Mesodermal cell (in vitro differentiated cells): ENCODE measurements around the gene LILRB4.
"Not testable (repeated sequence)": the region's sequence is repeated elsewhere in the genome, so short reads cannot be mapped to it uniquely, and the experiment has no call there.

Experiments used
- H3K27ac ChIP-seq: 2 replicates; pipeline ENCODE4 v1.7.0; 2013; ENCODE audit warnings: mild to moderate bottlenecking, low read depth, low read length, moderate library complexity; ENCODE audit not compliant: severe bottlenecking
- H3K36me3 ChIP-seq: 2 replicates; pipeline ENCODE4 v1.7.1; 2013; ENCODE audit warnings: mild to moderate bottlenecking, low read length, moderate library complexity; ENCODE audit not compliant: control insufficient read depth, insufficient read depth
- H3K4me1 ChIP-seq: one replicate; pipeline ENCODE4 v1.7.1; 2013; ENCODE audit warnings: mild to moderate bottlenecking, low read length; ENCODE audit not compliant: insufficient read depth, control insufficient read depth, poor library complexity, severe bottlenecking
- H3K4me3 ChIP-seq: 2 replicates; pipeline ENCODE4 v1.7.0; 2013; ENCODE audit warnings: low read length, control low read depth, mild to moderate bottlenecking; ENCODE audit not compliant: insufficient read depth, poor library complexity, severe bottlenecking; ENCODE audit errors: extremely low read depth
- H3K9me3 ChIP-seq: 2 replicates; pipeline ENCODE4 v1.7.1; 2013; ENCODE audit warnings: mild to moderate bottlenecking, low read length, moderate library complexity; ENCODE audit not compliant: control insufficient read depth
- WGBS, 2 experiments: methylation state at CpG; one replicate each; pipeline ENCODE4 v1.1.5; 2013; ENCODE audit warnings: missing lambda C conversion rate in 2 of 2; ENCODE audit not compliant: insufficient coverage in 2 of 2; 5-methylcytosine and 5-hydroxymethylcytosine counted together

Gene LILRB4

DNA sequence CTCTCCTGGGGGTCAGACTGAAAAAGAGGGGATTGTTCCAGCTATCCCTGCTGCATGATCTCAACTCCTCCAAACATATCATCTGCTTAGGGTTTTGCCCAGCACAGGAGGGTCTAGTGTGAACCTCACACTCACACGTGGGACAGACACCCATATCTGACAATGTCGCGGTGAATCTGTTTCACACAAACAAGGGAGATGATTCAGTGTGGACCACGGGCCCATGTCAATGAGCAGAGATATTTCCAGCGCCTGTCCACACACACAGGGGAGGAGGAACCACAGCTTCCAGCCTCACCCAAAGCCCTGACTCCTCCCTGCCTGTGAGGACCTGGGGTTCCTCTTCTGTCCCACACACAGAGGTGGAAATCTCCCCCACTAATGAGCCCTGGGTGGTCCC, 31.9 kb downstream of the LILRB4 start:
- Histone ChIP-seq H3K36me3 (no peaks in the 10 kb centered on the region), H3K9me3 (peaks cover 56% of the 10 kb centered on the region), H3K4me3 (no peak overlapping the region), H3K4me1 (no peaks in the 10 kb centered on the region), H3K27ac (no peak overlapping the region)
- WGBS, 2 experiments = 61 to 63% methylated on average over 4 to 5 of the region's 5 CpGs

DNA sequence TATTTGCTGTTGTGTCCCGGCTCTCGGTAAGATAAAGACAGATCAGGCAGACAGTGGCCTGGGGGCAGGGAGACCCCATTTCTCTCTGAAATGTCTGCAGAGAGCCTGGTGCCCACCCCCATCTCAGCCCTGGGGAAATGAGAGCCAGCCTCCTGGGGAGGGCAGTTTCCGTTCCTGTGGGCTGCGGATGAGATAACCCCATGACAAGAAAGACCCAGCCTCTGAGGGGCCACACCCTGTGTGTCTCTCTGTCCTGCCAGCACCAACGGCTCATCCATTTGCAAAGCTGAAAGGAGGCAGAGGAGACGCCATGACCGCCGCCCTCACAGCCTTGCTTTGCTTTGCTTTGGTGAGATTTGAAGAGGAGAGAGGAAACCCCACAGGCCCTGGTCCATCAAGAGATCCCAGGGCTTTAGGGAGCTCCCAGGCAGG, 33.3 kb downstream of the LILRB4 start:
- Histone ChIP-seq H3K27ac (no peak overlapping the region), H3K9me3 (peaks cover 65% of the 10 kb centered on the region), H3K4me3 (no peak overlapping the region), H3K4me1 (no peaks in the 10 kb centered on the region), H3K36me3 (no peaks in the 10 kb centered on the region)
- 90% methylated on average over 6 to 7 of the region's 8 CpGs for WGBS, 2 experiments

DNA sequence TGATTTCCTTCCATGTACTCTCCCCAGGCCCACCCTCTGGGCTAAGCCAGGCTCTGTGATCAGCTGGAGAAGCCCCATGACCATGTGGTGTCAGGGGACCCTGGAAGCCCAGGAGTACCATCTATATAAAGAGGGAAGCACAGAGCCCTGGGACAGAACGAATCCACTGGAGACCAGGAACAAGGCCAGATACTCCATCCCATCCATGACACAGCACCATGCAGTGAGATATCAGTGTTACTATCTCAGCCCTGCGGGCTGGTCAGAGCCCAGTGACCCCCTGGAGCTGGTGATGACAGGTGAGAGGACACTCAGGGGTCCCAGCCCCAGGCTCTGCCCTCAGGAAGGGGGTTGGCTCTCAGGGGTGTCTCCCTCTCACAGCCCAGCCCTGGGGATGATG, 34.0 kb downstream of the LILRB4 start:
- Histone ChIP-seq H3K4me3 (no peak overlapping the region), H3K36me3 (no peaks in the 10 kb centered on the region), H3K9me3 (peaks cover 65% of the 10 kb centered on the region), H3K4me1 (no peaks in the 10 kb centered on the region), H3K27ac (no peak overlapping the region)
- 33 to 37% methylated on average over 1 to 2 of the region's 2 CpGs for WGBS, 2 experiments

DNA sequence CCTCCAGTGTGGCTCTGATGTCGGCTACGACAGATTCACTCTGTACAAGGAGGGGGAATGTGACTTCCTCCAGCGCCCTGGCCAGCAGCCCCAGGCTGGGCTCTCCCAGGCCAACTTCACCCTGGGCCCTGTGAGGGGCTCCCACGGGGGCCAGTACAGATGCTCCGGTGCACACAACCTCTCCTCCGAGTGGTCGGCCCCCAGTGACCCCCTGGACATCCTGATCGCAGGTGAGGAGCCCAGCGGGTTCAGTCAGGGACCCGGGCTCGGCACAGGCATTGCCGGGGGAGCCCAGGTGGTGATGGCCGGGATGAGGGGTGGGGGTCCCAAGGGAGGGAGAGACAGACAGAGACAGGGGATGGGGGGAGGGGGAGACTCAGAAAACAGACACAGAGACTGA, 34.9 kb downstream of the LILRB4 start:
- WGBS, 2 experiments = 60 to 70% methylated on average over 2 to 4 of the region's 13 CpGs
- not testable (repeated sequence) for H3K27ac ChIP-seq, H3K4me3 ChIP-seq, H3K4me1 ChIP-seq, H3K36me3 ChIP-seq
- peaks cover 62% of the 10 kb centered on the region for H3K9me3 ChIP-seq

DNA sequence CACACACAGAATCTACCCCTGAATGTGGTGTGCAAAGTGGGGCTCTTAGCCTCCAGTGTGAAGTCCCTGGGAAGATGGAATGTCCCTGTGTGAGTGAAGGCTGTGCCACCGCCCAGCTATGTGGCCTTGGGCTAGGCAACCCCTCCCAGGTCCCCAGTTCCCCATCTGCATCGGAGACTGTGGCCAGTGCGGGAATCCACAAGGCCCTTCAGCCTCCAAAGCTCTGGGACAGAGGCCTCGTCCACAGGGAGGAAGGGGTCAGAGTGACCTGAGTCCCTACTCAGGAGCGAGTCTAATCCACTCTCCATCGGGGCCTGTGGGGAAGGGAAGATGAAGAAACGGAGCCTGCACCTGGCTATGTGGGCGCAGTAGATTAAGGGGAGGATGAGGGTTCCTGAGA, 42.1 kb downstream of the LILRB4 start:
- Histone ChIP-seq H3K9me3 (peaks cover 65% of the 10 kb centered on the region), H3K36me3 (no peaks in the 10 kb centered on the region), H3K4me3 (no peak overlapping the region), H3K4me1 (no peaks in the 10 kb centered on the region), H3K27ac (no peak overlapping the region)
- 58 to 62% methylated on average over 7 to 8 of the region's 8 CpGs for WGBS, 2 experiments

DNA sequence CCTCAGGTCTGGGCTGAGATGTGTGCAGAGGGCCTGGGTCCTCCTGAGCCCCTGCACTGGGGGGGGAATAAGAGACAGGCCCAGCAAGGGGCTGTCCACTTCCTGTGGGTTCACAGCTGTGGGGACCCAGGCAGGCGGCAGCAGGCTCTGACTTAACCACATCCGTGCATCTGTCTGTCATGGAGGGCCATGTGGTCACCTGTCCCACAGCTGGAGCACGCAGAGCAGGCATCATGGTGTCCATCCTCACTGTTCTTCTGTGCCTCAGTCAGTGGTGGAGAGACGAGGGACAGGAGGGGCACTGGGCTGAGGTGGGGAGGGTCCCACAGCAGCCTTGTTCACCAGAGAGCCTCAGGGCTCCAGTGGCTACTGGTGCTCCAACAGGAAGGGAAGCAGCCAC, 45.2 kb downstream of the LILRB4 start:
- no peak overlapping the region for H3K4me3 ChIP-seq
- no peaks in the 10 kb centered on the region for H3K4me1 ChIP-seq
- no peaks in the 10 kb centered on the region for H3K36me3 ChIP-seq
- no peak overlapping the region for H3K27ac ChIP-seq
- H3K9me3 ChIP-seq = peaks cover 57% of the 10 kb centered on the region
- WGBS, 2 experiments = 47 to 59% methylated on average over 3 to 4 of the region's 4 CpGs

DNA sequence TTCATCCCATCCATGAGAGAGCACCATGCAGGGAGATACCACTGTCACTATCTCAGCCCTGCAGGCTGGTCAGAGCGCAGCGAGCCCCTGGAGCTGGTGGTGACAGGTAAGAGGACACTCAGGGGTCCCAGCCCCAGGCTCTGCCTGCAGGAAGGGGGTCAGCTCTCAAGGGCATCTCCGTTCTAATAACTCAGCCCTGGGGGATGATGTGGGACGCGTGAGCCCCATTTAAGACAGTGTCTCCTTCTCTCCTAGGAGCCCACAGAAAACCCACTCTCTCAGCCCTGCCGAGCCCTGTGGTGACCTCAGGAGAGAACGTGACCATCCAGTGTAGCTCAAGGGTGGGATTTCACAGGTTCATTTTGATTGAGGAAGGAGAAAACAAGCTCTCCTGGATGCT, 46.0 kb downstream of the LILRB4 start:
- no peak overlapping the region for H3K27ac ChIP-seq
- no peaks in the 10 kb centered on the region for H3K36me3 ChIP-seq
- H3K9me3 ChIP-seq = peaks cover 56% of the 10 kb centered on the region
- no peaks in the 10 kb centered on the region for H3K4me1 ChIP-seq
- 69 to 82% methylated on average over 5 to 7 of the region's 7 CpGs for WGBS, 2 experiments
- H3K4me3 ChIP-seq = no peak overlapping the region

DNA sequence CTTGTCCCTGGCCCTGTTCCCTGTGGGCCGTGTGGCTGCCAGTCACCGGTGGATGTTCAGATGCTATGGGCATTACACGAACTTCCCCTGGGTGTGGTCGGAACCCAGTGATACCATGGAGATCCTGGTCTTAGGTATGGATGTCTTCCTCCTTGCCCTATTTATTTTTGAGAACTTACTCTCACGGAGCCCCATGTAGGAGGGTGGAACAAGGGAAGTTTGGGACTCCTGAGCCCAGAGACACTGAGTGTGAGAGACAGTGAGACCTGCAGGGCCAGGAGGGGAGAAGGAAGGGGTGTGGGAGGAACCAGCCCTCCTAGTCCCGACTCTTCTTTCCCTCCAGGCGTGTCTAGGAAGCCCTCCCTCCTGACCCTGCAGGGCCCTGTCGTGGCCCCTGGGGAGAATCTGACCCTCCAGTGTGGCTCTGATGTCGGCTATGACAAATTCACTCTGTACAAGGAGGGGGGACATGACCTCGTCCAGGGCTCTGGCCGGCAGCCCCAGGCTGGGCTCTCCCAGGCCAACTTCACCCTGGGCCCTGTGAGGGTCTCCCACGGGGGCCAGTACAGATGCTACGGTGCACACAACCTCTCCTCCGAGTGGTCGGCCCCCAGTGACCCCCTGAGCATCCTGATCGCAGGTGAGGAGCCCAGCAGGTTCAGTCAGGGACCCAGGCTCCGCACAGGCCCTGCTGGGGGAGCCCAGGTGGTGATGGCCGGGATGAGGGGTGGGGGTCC, 46.6 kb downstream of the LILRB4 start:
- Histone ChIP-seq H3K27ac (no peak overlapping the region), H3K36me3 (no peaks in the 10 kb centered on the region), H3K4me3 (no peak overlapping the region), H3K4me1 (no peaks in the 10 kb centered on the region), H3K9me3 (peaks cover 50% of the 10 kb centered on the region)
- 66 to 71% methylated on average over 11 to 13 of the region's 18 CpGs for whole genome bisulfite sequencing, 2 experiments

DNA sequence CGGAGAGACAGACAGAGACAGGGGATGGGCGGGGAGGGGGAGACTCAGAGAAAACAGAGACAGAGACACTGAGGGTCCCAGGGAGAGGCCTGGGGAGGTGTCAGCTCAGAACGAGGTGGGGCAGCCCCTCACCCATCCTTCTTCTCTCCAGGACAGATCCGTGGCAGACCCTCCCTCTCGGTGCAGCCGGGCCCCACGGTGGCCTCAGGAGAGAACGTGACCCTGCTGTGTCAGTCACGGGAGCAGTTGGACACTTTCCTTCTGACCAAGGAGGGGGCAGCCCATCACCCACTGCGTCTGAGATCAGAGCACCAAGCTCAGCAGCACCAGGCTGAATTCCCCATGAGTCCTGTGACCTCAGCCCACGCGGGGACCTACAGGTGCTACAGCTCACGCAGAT, 47.2 kb downstream of the LILRB4 start:
- 56 to 62% methylated on average over 9 to 10 of the region's 13 CpGs for WGBS, 2 experiments

More for the DNA sequence above, 47.2 kb downstream of the LILRB4 start:
- peaks cover 44% of the 10 kb centered on the region for H3K9me3 ChIP-seq
- not testable (repeated sequence) for H3K4me3 ChIP-seq, H3K36me3 ChIP-seq, H3K4me1 ChIP-seq, H3K27ac ChIP-seq
